ENCODE results near the gene RSPH10B2. TPM values are rescaled to one million over a fixed set of nuclear protein-coding genes. Genes with fewer than 3 reads are reported as not detected.
A peak's percentile ranks its signal among the peaks of the same experiment; 100 is the strongest.
"Not testable (repeated sequence)": the region's sequence is repeated elsewhere in the genome, so short reads cannot be mapped to it uniquely, and the experiment has no call there.

RSPH10B2 gene
- total and polyA plus RNA-seq, 2 of the 8 experiments (the other 6 are each of a cell fraction or from before 2014, with no cell fraction given), result 0.14 to 0.35 TPM

DNA sequence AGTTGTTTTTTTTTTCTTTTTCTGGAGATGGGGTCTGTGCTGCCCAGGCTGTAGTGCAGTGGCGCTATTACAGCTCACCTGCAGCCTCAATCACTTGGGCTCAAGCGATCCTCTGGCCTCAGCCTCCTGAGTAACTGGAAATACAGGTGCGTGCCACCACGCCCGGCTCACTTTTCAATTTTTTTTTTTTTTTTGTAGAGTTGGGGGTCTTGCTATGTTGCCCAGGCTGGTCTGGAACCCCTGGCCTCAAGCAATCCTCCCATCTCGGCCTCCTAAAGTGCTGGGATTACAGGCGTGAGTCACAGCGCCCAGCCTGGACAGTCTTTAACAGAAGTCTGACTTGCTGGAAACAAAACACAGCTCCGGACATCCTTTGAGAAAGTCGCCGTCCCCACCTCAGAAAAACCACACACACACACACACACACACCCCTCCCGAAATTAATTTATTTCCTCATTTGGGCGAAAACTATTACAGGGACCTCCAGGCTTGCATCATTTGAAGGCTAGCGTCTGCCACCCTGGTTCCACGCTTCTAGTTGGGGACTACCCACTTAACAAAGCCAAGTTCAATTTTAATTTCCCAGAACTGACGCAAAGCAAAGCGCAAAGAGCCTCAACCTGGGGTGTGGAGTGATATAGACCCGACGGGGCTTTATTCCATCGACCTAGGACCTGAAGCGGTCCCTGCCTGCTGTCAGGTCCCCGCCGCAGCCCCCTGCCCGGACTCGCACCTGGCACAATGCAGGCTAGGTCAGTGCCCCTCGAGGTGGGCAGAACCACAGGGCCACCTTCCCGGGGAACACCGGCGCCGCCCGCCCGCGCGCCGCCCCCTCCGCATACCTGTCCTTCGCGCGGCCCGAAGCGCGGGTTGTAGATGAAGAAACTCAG lies 71.6 kb downstream of the RSPH10B2 start:
- H3K27me3 ChIP-seq (replicated peaks in 1 of 4; ENCODE audit: control insufficient read depth in 3 of 4, extremely low read depth in 1 of 4, insufficient read depth in 3 of 4, low read length in 3 of 4), result not testable (repeated sequence)
- peak overlapping the region in 3 of 4 experiments; percentile 14 to 57 (median 20); a peak in 3 of 8 replicates for H3K4me3 ChIP-seq (ENCODE audit: extremely low read depth in 1 of 4, insufficient read depth in 2 of 4, low read depth in 3 of 4, low read length in 4 of 4)
- peak overlapping the region in 1 of 2 experiments; percentile 21; a peak in 1 of 4 replicates for H3K4me2 ChIP-seq (ENCODE audit: insufficient read depth in 1 of 2, low read depth in 2 of 2, low read length in 2 of 2)

More for the DNA sequence above, 71.6 kb downstream of the RSPH10B2 start:
- H4K5ac ChIP-seq (ENCODE audit: insufficient read length, low read depth, low read length); H3K4ac ChIP-seq (replicated peaks; ENCODE audit: insufficient read length, low read depth, low read length); H4K20me1 ChIP-seq (replicated peaks in 1 of 2; ENCODE audit: control insufficient read depth in 1 of 2, insufficient read depth in 2 of 2, low read length in 2 of 2); H2BK5ac ChIP-seq (ENCODE audit: low read depth, low read length); H3K23ac ChIP-seq (ENCODE audit: insufficient read length); H3K4me1 ChIP-seq (replicated peaks in 1 of 4; ENCODE audit: control insufficient read depth in 3 of 4, insufficient read depth in 4 of 4, low read length in 3 of 4); H3K36me3 ChIP-seq (ENCODE audit: control insufficient read depth in 2 of 4, insufficient read depth in 4 of 4, low read length in 3 of 4); H3K56ac ChIP-seq (replicated peaks; ENCODE audit: insufficient read length, low read depth, low read length); H2AK5ac ChIP-seq (ENCODE audit: low read depth, low read length); H3K79me1 ChIP-seq (ENCODE audit: low read depth, low read length); H3K23me2 ChIP-seq (ENCODE audit: low read depth, low read length); H2BK12ac ChIP-seq (ENCODE audit: low read depth, low read length); H4K91ac ChIP-seq (replicated peaks; ENCODE audit: insufficient read length, low read length); H3K27ac ChIP-seq (ENCODE audit: low read depth, low read length); POLR2A ChIA-PET (ENCODE audit: partially characterized antibody); H2BK20ac ChIP-seq (ENCODE audit: low read length); DNase-seq (ENCODE audit: low read depth in 1 of 2, low spot score in 2 of 2); H3K9me3 ChIP-seq (ENCODE audit: insufficient read depth in 2 of 2, low read depth in 1 of 2, low read length in 1 of 2); FAIRE-seq; H2BK15ac ChIP-seq (ENCODE audit: low read length); H3K18ac ChIP-seq (ENCODE audit: extremely low read depth, low read length); H2BK120ac ChIP-seq (replicated peaks; ENCODE audit: low read depth, low read length); H2AFZ ChIP-seq (ENCODE audit: low read length); H3K9ac ChIP-seq (replicated peaks in 1 of 4; ENCODE audit: extremely low read depth in 1 of 4, low read depth in 3 of 4, low read length in 3 of 4); H3K79me2 ChIP-seq (ENCODE audit: control insufficient read depth in 1 of 2, insufficient read depth in 2 of 2, low read length in 2 of 2); H4K8ac ChIP-seq (ENCODE audit: extremely low read depth, insufficient read depth, low read length); H3K14ac ChIP-seq (ENCODE audit: insufficient read length): not testable (repeated sequence)
- WGBS, 2 experiments (ENCODE audit: extremely low coverage in 1 of 2, insufficient coverage in 1 of 2, insufficient read length in 1 of 2, insufficient replicate concordance in 2 of 2, low coverage in 1 of 2, low lambda C conversion rate in 2 of 2, missing lambda C conversion rate in 1 of 2), result no CpG with 5 or more reads among the region's 42 CpGs
- CTCF ChIA-PET (ENCODE audit: partially characterized antibody), result interaction anchor here (0.6 kb wide), 1 partner anchor 185 kb away, joined by 3 read pairs; no protein-coding TSS in a partner anchor

All from H1 (cell line).